ENCODE results near the gene IPO4. TPM values are rescaled to one million over a fixed set of nuclear protein-coding genes. Genes with fewer than 3 reads are reported as not detected.

The IPO4 gene
- total RNA-seq, 1 donor from 2014 or later = 10.5 TPM

Small RNA genes lying within 50 kb of the gene (microRNA-seq; reads per million reads assigned to microRNA genes)
- not detected for gene MIR7703

Other genes starting within 250 kb of the IPO4 start
- gene DHRS4, start 235.0 kb downstream of the IPO4 start, total RNA-seq = 28.1 TPM
- gene DHRS4L2, start 199.9 kb downstream of the IPO4 start, total RNA-seq = 17.7 TPM
- gene CARMIL3, start 136.8 kb downstream of the IPO4 start, total RNA-seq = 0.08 TPM
- gene CPNE6, start 117.3 kb downstream of the IPO4 start, total RNA-seq = not detected
- 2.7 TPM for gene PCK2, start 94.5 kb downstream of the IPO4 start, total RNA-seq
- gene DCAF11, start 74.0 kb downstream of the IPO4 start, total RNA-seq = 81.7 TPM
- gene NRL, start 73.9 kb downstream of the IPO4 start, total RNA-seq = 0.75 TPM
- 126 TPM for gene FITM1, start 58.2 kb downstream of the IPO4 start, total RNA-seq
- gene PSME1, start 52.6 kb downstream of the IPO4 start, total RNA-seq = 129 TPM
- 14.4 TPM for gene EMC9, start 47.2 kb downstream of the IPO4 start, total RNA-seq
- gene PSME2, start 42.2 kb downstream of the IPO4 start, total RNA-seq = 88.8 TPM
- 29.5 TPM for gene RNF31, start 41.3 kb downstream of the IPO4 start, total RNA-seq
- gene IRF9, start 27.6 kb downstream of the IPO4 start, total RNA-seq = 24.0 TPM
- 1.7 TPM for gene REC8, start 16.7 kb downstream of the IPO4 start, total RNA-seq
- gene TM9SF1, start 6.6 kb upstream of the IPO4 start, total RNA-seq = 19.2 TPM
- not detected for gene TSSK4, start 16.9 kb upstream of the IPO4 start, total RNA-seq
- gene CHMP4A, start 24.7 kb upstream of the IPO4 start, total RNA-seq = 26.6 TPM
- gene MDP1, start 27.2 kb upstream of the IPO4 start, total RNA-seq = 18.9 TPM
- gene NEDD8, start 43.6 kb upstream of the IPO4 start, total RNA-seq = 212 TPM
- gene GMPR2, start 44.1 kb upstream of the IPO4 start, total RNA-seq = 26.2 TPM
- gene TINF2, start 53.8 kb upstream of the IPO4 start, total RNA-seq = 28.7 TPM
- gene TGM1, start 74.4 kb upstream of the IPO4 start, total RNA-seq = 1.1 TPM
- gene RABGGTA, start 82.8 kb upstream of the IPO4 start, total RNA-seq = 20.3 TPM
- gene DHRS1, start 111.0 kb upstream of the IPO4 start, total RNA-seq = 5.2 TPM
- 23.4 TPM for gene NOP9, start 111.0 kb upstream of the IPO4 start, total RNA-seq
- gene CIDEB, start 119.2 kb upstream of the IPO4 start, total RNA-seq = 2.9 TPM
- 0.65 TPM for gene LTB4R2, start 121.3 kb upstream of the IPO4 start, total RNA-seq
- gene LTB4R, start 122.7 kb upstream of the IPO4 start, total RNA-seq = 1.8 TPM
- gene ADCY4, start 146.3 kb upstream of the IPO4 start, total RNA-seq = 20.6 TPM
- gene RIPK3, start 151.2 kb upstream of the IPO4 start, total RNA-seq = 2.9 TPM
- 25.6 TPM for gene NFATC4, start 179.4 kb upstream of the IPO4 start, total RNA-seq
- 8.8 TPM for gene NYNRIN, start 210.2 kb upstream of the IPO4 start, total RNA-seq
- 0.65 TPM for gene CBLN3, start 240.9 kb upstream of the IPO4 start, total RNA-seq
- 22.5 TPM for gene KHNYN, start 241.1 kb upstream of the IPO4 start, total RNA-seq

Measured in Right ventricle myocardium superior (tissue), 1 donor.